Neutrophil (primary cell): Measurements from ENCODE around the gene MYBPC2.

Experiments used
- H3K27ac ChIP-seq: fragments of 200-600 bp; sonication (generic); 2 replicates; pipeline ENCODE4 v1.5.1; 2016; ENCODE audit warnings: mild to moderate bottlenecking, moderate library complexity
- H3K27me3 ChIP-seq: fragments of 200-600 bp; sonication (generic); 2 replicates; pipeline ENCODE4 v1.6.0; 2016; ENCODE audit warnings: mild to moderate bottlenecking
- H3K36me3 ChIP-seq: fragments of 200-600 bp; sonication (generic); 2 replicates; pipeline ENCODE4 v1.5.1; 2017
- H3K4me1 ChIP-seq, 2 experiments: fragments of 200-600 bp in 1 of 2; sonication (generic) in 1 of 2; 1 replicate in 1 of 2; 2 replicates in 1 of 2; pipeline versions ENCODE4 v1.5.1 to v1.6.1; 2013 to 2016; ENCODE audit warnings: low read depth in 1 of 2, low read length in 1 of 2, mild to moderate bottlenecking in 1 of 2, moderate library complexity in 1 of 2; ENCODE audit not compliant: control insufficient read depth in 1 of 2, insufficient read depth in 1 of 2
- H3K4me3 ChIP-seq, 2 experiments: fragments of 200-600 bp in 1 of 2; sonication (generic) in 1 of 2; 1 replicate in 1 of 2; 2 replicates in 1 of 2; pipeline ENCODE4 v1.5.1; 2013 to 2016; ENCODE audit warnings: low read depth in 1 of 2, low read length in 1 of 2, mild to moderate bottlenecking in 1 of 2, moderate library complexity in 1 of 2
- H3K9me3 ChIP-seq: fragments of 200-600 bp; sonication (generic); 2 replicates; pipeline ENCODE4 v1.5.1; 2016
- CTCF ChIP-seq: fragments of 200-600 bp; sonication (generic); IDR thresholded peaks from 2 replicates; pipeline ENCODE4 v1.5.1; 2016; ENCODE audit warnings: antibody characterized with exemption

MYBPC2 gene

GRCh38 chr19:50479761-50480251 lies 47.1 kb downstream of the MYBPC2 start:
- Histone ChIP-seq H3K36me3 (peaks cover 50% of the 10 kb centered on the region), H3K9me3 (no peaks in the 10 kb centered on the region), H3K27me3 (no peaks in the 10 kb centered on the region), H3K4me3 (no peak overlapping the region), H3K4me1 (peaks cover 8 to 13% of the 10 kb centered on the region in 2 experiments), H3K27ac (no peak overlapping the region)
- no peak for TF ChIP-seq CTCF

- TF ChIP-seq CTCF = no peak
- no peaks in the 10 kb centered on the region for H3K27me3 ChIP-seq
- H3K4me3 ChIP-seq = no peak overlapping the region
- no peak overlapping the region for H3K27ac ChIP-seq
- H3K9me3 ChIP-seq = no peaks in the 10 kb centered on the region
- H3K4me1 ChIP-seq = peaks cover 8 to 13% of the 10 kb centered on the region in 2 experiments
- H3K36me3 ChIP-seq = peaks cover 50% of the 10 kb centered on the region
Measured at GRCh38 chr19:50480281-50481111, 47.8 kb downstream of the MYBPC2 start.

- Histone ChIP-seq H3K4me1 (peaks cover 11 to 15% of the 10 kb centered on the region in 2 experiments), H3K9me3 (no peaks in the 10 kb centered on the region), H3K27ac (no peak overlapping the region), H3K36me3 (peaks cover 50% of the 10 kb centered on the region), H3K27me3 (no peaks in the 10 kb centered on the region), H3K4me3 (no peak overlapping the region)
- TF ChIP-seq CTCF = no peak
Measured at GRCh38 chr19:50481351-50482149, 48.9 kb downstream of the MYBPC2 start.

GRCh38 chr19:50482271-50482855 lies 49.7 kb downstream of the MYBPC2 start:
- no peak for TF ChIP-seq CTCF
- Histone ChIP-seq H3K27ac (no peak overlapping the region), H3K27me3 (no peaks in the 10 kb centered on the region), H3K9me3 (no peaks in the 10 kb centered on the region), H3K36me3 (peaks cover 50% of the 10 kb centered on the region), H3K4me3 (no peak overlapping the region), H3K4me1 (peaks cover 3 to 7% of the 10 kb centered on the region in 2 experiments)

GRCh38 chr19:50482916-50483315 lies 50.2 kb downstream of the MYBPC2 start:
- H3K4me3 ChIP-seq = no peak overlapping the region
- no peak overlapping the region for H3K27ac ChIP-seq
- H3K27me3 ChIP-seq = no peaks in the 10 kb centered on the region
- peaks cover 50% of the 10 kb centered on the region for H3K36me3 ChIP-seq
- no peak for TF ChIP-seq CTCF
- H3K9me3 ChIP-seq = no peaks in the 10 kb centered on the region
- H3K4me1 ChIP-seq = peaks cover 2 to 3% of the 10 kb centered on the region in 2 experiments
